Activated CD4-positive, alpha-beta T cell treated with anti-CD3 and anti-CD28 coated beads, Interleukin-2, amount 10 ng/mL, durations not matched to agents 7 days and 5 days (primary cell): ENCODE measurements around the gene CPVL. TPM values are rescaled to one million over a fixed set of nuclear protein-coding genes. Genes with fewer than 3 reads are reported as not detected.
A peak's percentile ranks its signal among the peaks of the same experiment; 100 is the strongest.

Source experiments
- CTCF ChIA-PET: fragments of 350-600 bp; sonication (Branson Sonifier 250); formaldehyde crosslinking; loops from one replicate; lab custom pipeline; 2021; ENCODE audit warnings: antibody characterized with exemption; lab: Charles Lee
- POLR2A ChIA-PET: fragments of 350-600 bp; sonication (Branson Sonifier 250); formaldehyde crosslinking; loops from one replicate; lab custom pipeline; 2021; ENCODE audit warnings: antibody characterized with exemption; lab: Charles Lee
- DNase-seq: peaks from one replicate; pipeline ENCODE4 v3.0.0-alpha.2; 2020
- H3K27ac Mint-ChIP-seq: one replicate; pipeline ENCODE4 v1.8.0; 2021; ENCODE audit warnings: mild to moderate bottlenecking, moderate library complexity, mixed read lengths
- H3K27me3 Mint-ChIP-seq: one replicate; pipeline ENCODE4 v1.8.0; 2021; ENCODE audit warnings: mixed read lengths
- H3K36me3 Mint-ChIP-seq: one replicate; pipeline ENCODE4 v1.8.0; 2021; ENCODE audit warnings: low read depth, mixed read lengths
- H3K4me1 Mint-ChIP-seq: one replicate; pipeline ENCODE4 v1.8.0; 2021; ENCODE audit warnings: mixed read lengths
- H3K4me3 Mint-ChIP-seq: one replicate; pipeline ENCODE4 v1.8.0; 2021; ENCODE audit warnings: mild to moderate bottlenecking, moderate library complexity, mixed read lengths
- H3K9me3 Mint-ChIP-seq: one replicate; pipeline ENCODE4 v1.8.0; 2021; ENCODE audit warnings: mixed read lengths
- total RNA-seq, 2 experiments: library from RNA; stranded (reverse); gene quantifications; one replicate each; pipeline ENCODE4 v1.2.3, GENCODE V29; 2021

CPVL gene
- total RNA-seq, 2 experiments from 2014 or later: not detected

GRCh38 chr7:29113384-29114102, 32.8 kb downstream of the CPVL start:
- Mint-ChIP-seq H3K36me3 (no peaks in the 10 kb centered on the region), H3K27ac (no peak overlapping the region), H3K27me3 (peaks cover 41% of the 10 kb centered on the region), H3K9me3 (no peaks in the 10 kb centered on the region), H3K4me1 (peaks cover 14% of the 10 kb centered on the region), H3K4me3 (peak overlapping the region; percentile 9)
- POLR2A ChIA-PET: no interaction called here
- CTCF ChIA-PET: interaction anchor here (0.9 to 1.5 kb wide), 2 partner anchors 185 to 302 kb away, joined by 3 to 4 read pairs; no protein-coding TSS in a partner anchor
- DNase-seq: peak; percentile 13

GRCh38 chr7:29112721-29113120, 33.6 kb downstream of the CPVL start:
- no peak overlapping the region for H3K27ac Mint-ChIP-seq
- DNase-seq: no peak
- H3K27me3 Mint-ChIP-seq: peaks cover 41% of the 10 kb centered on the region
- ChIA-PET POLR2A (no interaction called here), CTCF (no interaction called here)
- H3K36me3 Mint-ChIP-seq: no peaks in the 10 kb centered on the region
- H3K4me1 Mint-ChIP-seq: peaks cover 14% of the 10 kb centered on the region
- no peaks in the 10 kb centered on the region for H3K9me3 Mint-ChIP-seq
- no peak overlapping the region for H3K4me3 Mint-ChIP-seq

- Mint-ChIP-seq H3K27me3 (peaks cover 21% of the 10 kb centered on the region), H3K27ac (no peak overlapping the region), H3K4me1 (peaks cover 14% of the 10 kb centered on the region), H3K9me3 (no peaks in the 10 kb centered on the region), H3K4me3 (no peak overlapping the region), H3K36me3 (no peaks in the 10 kb centered on the region)
- ChIA-PET POLR2A (no interaction called here), CTCF (interaction anchor here (0.5 kb wide), 1 partner anchor 11 kb away, joined by 3 read pairs; no protein-coding TSS in a partner anchor)
- no peak for DNase-seq
These were observed 36.4 kb downstream of the CPVL start for GRCh38 chr7:29109899-29110298.

- H3K9me3 Mint-ChIP-seq: no peaks in the 10 kb centered on the region
- no peak overlapping the region for H3K27ac Mint-ChIP-seq
- H3K27me3 Mint-ChIP-seq: peaks cover 19% of the 10 kb centered on the region
These were observed 37.0 kb downstream of the CPVL start for GRCh38 chr7:29109358-29109757.

GRCh38 chr7:29107056-29107455, 39.3 kb downstream of the CPVL start:
- ChIA-PET CTCF (interaction anchor here (0.9 to 1.2 kb wide), 6 partner anchors 16 to 185 kb away, joined by 3 to 10 read pairs (median 4); partner anchors contain the start of gene TRIL), POLR2A (no interaction called here)
- Mint-ChIP-seq H3K36me3 (no peaks in the 10 kb centered on the region), H3K4me3 (no peak overlapping the region), H3K4me1 (peaks cover 4% of the 10 kb centered on the region), H3K27ac (no peak overlapping the region), H3K27me3 (peaks cover 14% of the 10 kb centered on the region), H3K9me3 (no peaks in the 10 kb centered on the region)
- DNase-seq: no peak

More at GRCh38 chr7:29109358-29109757, 37.0 kb downstream of the CPVL start:
- ChIA-PET POLR2A (no interaction called here), CTCF (no interaction called here)
- no peak for DNase-seq
- no peak overlapping the region for H3K4me3 Mint-ChIP-seq
- H3K36me3 Mint-ChIP-seq: no peaks in the 10 kb centered on the region
- H3K4me1 Mint-ChIP-seq: peaks cover 14% of the 10 kb centered on the region

- Mint-ChIP-seq H3K27ac (no peak overlapping the region), H3K4me1 (peaks cover 4% of the 10 kb centered on the region), H3K9me3 (no peaks in the 10 kb centered on the region), H3K27me3 (peaks cover 14% of the 10 kb centered on the region), H3K36me3 (no peaks in the 10 kb centered on the region), H3K4me3 (no peak overlapping the region)
- POLR2A ChIA-PET: no interaction called here
- no peak for DNase-seq
- CTCF ChIA-PET: interaction anchor here (0.9 to 1.2 kb wide), 7 partner anchors 16 to 185 kb away, joined by 3 to 10 read pairs (median 3); partner anchors contain the start of gene TRIL
These were observed 39.7 kb downstream of the CPVL start for GRCh38 chr7:29106669-29106988.

- H3K9me3 Mint-ChIP-seq: no peaks in the 10 kb centered on the region
- no peaks in the 10 kb centered on the region for H3K36me3 Mint-ChIP-seq
- no peak overlapping the region for H3K4me3 Mint-ChIP-seq
- H3K4me1 Mint-ChIP-seq: peaks cover 4% of the 10 kb centered on the region
- no peak overlapping the region for H3K27ac Mint-ChIP-seq
- CTCF ChIA-PET: interaction anchor here (0.9 to 1.2 kb wide), 7 partner anchors 15 to 184 kb away, joined by 3 to 10 read pairs (median 3); partner anchors contain the start of gene TRIL
- H3K27me3 Mint-ChIP-seq: peaks cover 14% of the 10 kb centered on the region
- DNase-seq: peak; percentile 59
- POLR2A ChIA-PET: no interaction called here
These were observed 40.3 kb downstream of the CPVL start for GRCh38 chr7:29105752-29106668.

GRCh38 chr7:29105191-29105590, 41.1 kb downstream of the CPVL start:
- Mint-ChIP-seq H3K4me1 (peaks cover 4% of the 10 kb centered on the region), H3K4me3 (no peak overlapping the region), H3K27ac (no peak overlapping the region), H3K9me3 (no peaks in the 10 kb centered on the region), H3K36me3 (no peaks in the 10 kb centered on the region), H3K27me3 (peaks cover 9% of the 10 kb centered on the region)
- no peak for DNase-seq
- ChIA-PET POLR2A (no interaction called here), CTCF (no interaction called here)

GRCh38 chr7:29102558-29103151, 43.7 kb downstream of the CPVL start:
- Mint-ChIP-seq H3K9me3 (no peaks in the 10 kb centered on the region), H3K27ac (no peak overlapping the region), H3K27me3 (no peaks in the 10 kb centered on the region), H3K36me3 (no peaks in the 10 kb centered on the region), H3K4me3 (no peak overlapping the region), H3K4me1 (peaks cover 4% of the 10 kb centered on the region)
- ChIA-PET POLR2A (no interaction called here), CTCF (interaction anchor here (0.8 kb wide), 1 partner anchor 15 kb away, joined by 3 read pairs; no protein-coding TSS in a partner anchor)
- peak; percentile 55 for DNase-seq

- no peaks in the 10 kb centered on the region for H3K9me3 Mint-ChIP-seq
- no peaks in the 10 kb centered on the region for H3K36me3 Mint-ChIP-seq
- H3K4me1 Mint-ChIP-seq: peaks cover 4% of the 10 kb centered on the region
- no peak overlapping the region for H3K27ac Mint-ChIP-seq
- H3K27me3 Mint-ChIP-seq: no peaks in the 10 kb centered on the region
- ChIA-PET POLR2A (no interaction called here), CTCF (no interaction called here)
- DNase-seq: no peak
- H3K4me3 Mint-ChIP-seq: no peak overlapping the region
These were observed 45.4 kb downstream of the CPVL start for GRCh38 chr7:29100924-29101323.

GRCh38 chr7:29099896-29100847, 46.2 kb downstream of the CPVL start:
- CTCF ChIA-PET: no interaction called here
- Mint-ChIP-seq H3K9me3 (no peaks in the 10 kb centered on the region), H3K4me1 (peaks cover 4% of the 10 kb centered on the region), H3K27ac (no peak overlapping the region), H3K4me3 (no peak overlapping the region), H3K36me3 (no peaks in the 10 kb centered on the region), H3K27me3 (no peaks in the 10 kb centered on the region)
- POLR2A ChIA-PET: no interaction called here
- no peak for DNase-seq

GRCh38 chr7:29096446-29096730, 49.9 kb downstream of the CPVL start:
- H3K4me1 Mint-ChIP-seq: peaks cover 9% of the 10 kb centered on the region
- H3K27me3 Mint-ChIP-seq: peaks cover 4% of the 10 kb centered on the region
- H3K27ac Mint-ChIP-seq: no peak overlapping the region
- POLR2A ChIA-PET: no interaction called here
- no peaks in the 10 kb centered on the region for H3K36me3 Mint-ChIP-seq
- CTCF ChIA-PET: interaction anchor here (1.1 kb wide), 1 partner anchor 9 kb away, joined by 3 read pairs; no protein-coding TSS in a partner anchor
- DNase-seq: no peak
- no peaks in the 10 kb centered on the region for H3K9me3 Mint-ChIP-seq
- no peak overlapping the region for H3K4me3 Mint-ChIP-seq
